ENCODE data around the gene ZNF443. TPM values are rescaled to one million over a fixed set of nuclear protein-coding genes. Genes with fewer than 3 reads are reported as not detected.
"Not testable (repeated sequence)": the region's sequence is repeated elsewhere in the genome, so short reads cannot be mapped to it uniquely, and the experiment has no call there.

The ZNF443 gene
- total and polyA plus RNA-seq, 11 donors: 1.4 to 3.6 (median 1.9) TPM

GRCh38 chr19:12400633-12401502 is 40.0 kb downstream of the ZNF443 start, which contains the start of gene ZNF799:
TSS of gene ZNF799 (minus strand) at chr19:12401271. CDS start at chr19:12401070, 201 bp downstream.
- H3K4me3 ChIP-seq: peak within 1 kb of the TSS; percentile 67 to 94 (median 84)
- WGBS, 4 donors: 0% methylated on average over 21 to 71 of the region's 71 CpGs
- TF ChIP-seq CTCF (IDR thresholded peaks at IDR 0.05) (peak in 4 of 12 donors; percentile 16 to 34 (median 30)), POLR2A (IDR thresholded peaks at IDR 0.05) (peak in 1 of 2 donors; percentile 62)
- intact Hi-C loops (cut with DNase I): loop anchor here in 5 of 10 donors (1.0 to 10.0 kb wide), 9 partner anchors 34 to 151 kb away; partner anchors contain the start of genes ZNF442 (in 2 of the 5), ZNF443 (in 2 of the 5), ZNF564 (in 2 of the 5) and ZNF563 (in 1 of the 5)
- DNase-seq: peak; percentile 98 to 99 (median 98)
- H3K27ac ChIP-seq: peak within 1 kb of the TSS; percentile 19 to 93 (median 88)
- no peaks in the 10 kb centered on the region for H3K9me3 ChIP-seq
- H3K27me3 ChIP-seq: no peaks in the 10 kb centered on the region
- no peaks in the 10 kb centered on the region for H3K36me3 ChIP-seq
- ATAC-seq: peak; percentile 99 to 100 (median 100)
- peaks cover 0 to 13% (median 5%) of the 10 kb centered on the region in 12 donors for H3K4me1 ChIP-seq

GRCh38 chr19:12399901-12400632 is 40.8 kb downstream of the ZNF443 start:
- H3K36me3 ChIP-seq, H3K9me3 ChIP-seq, H3K27me3 ChIP-seq: not testable (repeated sequence)
- DNase-seq: peak in 4 of 5 donors; percentile 9 to 33 (median 22)
- Histone ChIP-seq H3K27ac (peak overlapping the region; percentile 19 to 93 (median 88)), H3K4me3 (peak overlapping the region; percentile 67 to 94 (median 84)), H3K4me1 (peaks cover 0 to 13% (median 5%) of the 10 kb centered on the region in 12 donors)
- ATAC-seq: peak in 2 of 4 donors; percentile 1 to 28
- intact Hi-C loops (cut with DNase I): loop anchor here in 5 of 10 donors (2.0 to 10.0 kb wide), 8 partner anchors 33 to 152 kb away; partner anchors contain the start of genes ZNF442 (in 2 of the 5), ZNF443 (in 2 of the 5), ZNF563 (in 1 of the 5) and ZNF564 (in 1 of the 5)
- WGBS, 4 donors: 3 to 7% (median 4%) methylated on average over 14 to 23 of the region's 23 CpGs

- ATAC-seq; H3K4me1 ChIP-seq; DNase-seq; H3K27me3 ChIP-seq; intact Hi-C loops (cut with DNase I); H3K4me3 ChIP-seq; H3K27ac ChIP-seq: not testable (repeated sequence)
- WGBS, 4 donors: 92 to 98% (median 96%) methylated on average over 6 of the region's 6 CpGs
- Histone ChIP-seq H3K36me3 (peaks cover 2 to 56% (median 27%) of the 10 kb centered on the region in 9 donors), H3K9me3 (peaks cover 0 to 33% (median 5%) of the 10 kb centered on the region in 12 donors)
Observed at GRCh38 chr19:12391148-12391547, 49.7 kb downstream of the ZNF443 start.

- H3K27ac ChIP-seq; H3K4me3 ChIP-seq; H3K27me3 ChIP-seq; DNase-seq; ATAC-seq; intact Hi-C loops (cut with DNase I); H3K4me1 ChIP-seq: not testable (repeated sequence)
- 83 to 91% (median 88%) methylated on average over 2 of the region's 2 CpGs for whole genome bisulfite sequencing, 4 donors
- peaks cover 2 to 55% (median 26%) of the 10 kb centered on the region in 9 donors for H3K36me3 ChIP-seq
- peaks cover 0 to 36% (median 4%) of the 10 kb centered on the region in 12 donors for H3K9me3 ChIP-seq
Observed at GRCh38 chr19:12386365-12386764, 54.5 kb downstream of the ZNF443 start.

- intact Hi-C loops (cut with DNase I): no loop called here
- DNase-seq (no peak), ATAC-seq (no peak)
- 47 to 90% (median 70%) methylated on average over 2 of the region's 2 CpGs for WGBS, 4 donors
- TF ChIP-seq CTCF (IDR thresholded peaks at IDR 0.05): no peak
- no peak for TF ChIP-seq POLR2A (IDR thresholded peaks at IDR 0.05)
- H3K4me3 ChIP-seq: no peak overlapping the region
- peaks cover 0 to 80% (median 24%) of the 10 kb centered on the region in 12 donors for H3K9me3 ChIP-seq
- H3K4me1 ChIP-seq: no peaks in the 10 kb centered on the region
- H3K36me3 ChIP-seq: peaks cover 0 to 44% (median 24%) of the 10 kb centered on the region in 9 donors
- H3K27me3 ChIP-seq: no peaks in the 10 kb centered on the region
- no peak overlapping the region for H3K27ac ChIP-seq
Observed at GRCh38 chr19:12380444-12380737, 60.4 kb downstream of the ZNF443 start.
